MM.1S (cell line): Measurements from ENCODE around the gene ZNF705A.
"Not testable (repeated sequence)": the region's sequence is repeated elsewhere in the genome, so short reads cannot be mapped to it uniquely, and the experiment has no call there.

Experiments used
- DNase-seq: peaks from one replicate; pipeline ENCODE4 v3.0.0-alpha.2; 2015
- H2AFZ ChIP-seq: fragments of 300-600 bp; sonication (generic); 2 replicates; pipeline ENCODE4 v1.6.0; 2016; ENCODE audit warnings: antibody characterized with exemption, low read length
- H3F3A ChIP-seq: fragments of 300-600 bp; sonication (generic); 2 replicates; pipeline ENCODE4 v1.6.1; 2016; ENCODE audit warnings: mild to moderate bottlenecking, antibody characterized with exemption, low read length, moderate library complexity, mixed read lengths; ENCODE audit not compliant: insufficient read depth
- H3K27ac ChIP-seq: fragments of 300-600 bp; sonication (generic); 2 replicates; pipeline ENCODE4 v1.5.1; 2016; ENCODE audit warnings: mild to moderate bottlenecking, low read length
- H3K27me3 ChIP-seq: fragments of 300-600 bp; sonication (generic); replicated peaks from 2 replicates; pipeline ENCODE4 v1.6.0; 2016; ENCODE audit warnings: low read length; ENCODE audit not compliant: insufficient read depth
- H3K36me3 ChIP-seq: fragments of 300-600 bp; sonication (generic); replicated peaks from 2 replicates; pipeline ENCODE4 v1.6.1; 2016; ENCODE audit warnings: mild to moderate bottlenecking, low read length, mixed read lengths; ENCODE audit not compliant: insufficient read depth
- H3K4me1 ChIP-seq: fragments of 300-600 bp; sonication (generic); 2 replicates; pipeline ENCODE4 v1.6.1; 2016; ENCODE audit warnings: low read length, mixed read lengths
- H3K4me2 ChIP-seq: fragments of 300-600 bp; sonication (generic); 2 replicates; pipeline ENCODE4 v1.6.0; 2016; ENCODE audit warnings: low read depth, low read length
- H3K4me3 ChIP-seq: fragments of 300-600 bp; sonication (generic); 2 replicates; pipeline ENCODE4 v1.5.1; 2016; ENCODE audit warnings: low read length, mixed read lengths
- H3K79me2 ChIP-seq: fragments of 300-600 bp; sonication (generic); 2 replicates; pipeline ENCODE4 v1.6.1; 2016; ENCODE audit warnings: mixed run types, low read length, mixed read lengths
- H3K9ac ChIP-seq: fragments of 300-600 bp; sonication (generic); 2 replicates; pipeline ENCODE4 v1.6.1; 2016; ENCODE audit warnings: low read length, mixed read lengths
- H3K9me2 ChIP-seq: fragments of 300-600 bp; sonication (generic); replicated peaks from 2 replicates; pipeline ENCODE4 v1.6.1; 2016; ENCODE audit warnings: mild to moderate bottlenecking, low read length, mixed read lengths; ENCODE audit not compliant: insufficient read depth
- H3K9me3 ChIP-seq: fragments of 300-600 bp; sonication (generic); replicated peaks from 2 replicates; pipeline ENCODE4 v1.6.1; 2016; ENCODE audit warnings: mild to moderate bottlenecking, low read length, mixed read lengths; ENCODE audit not compliant: insufficient read depth
- H4K20me1 ChIP-seq: fragments of 300-600 bp; sonication (generic); 2 replicates; pipeline ENCODE4 v1.6.1; 2016; ENCODE audit warnings: mild to moderate bottlenecking, low read length, moderate library complexity, mixed read lengths; ENCODE audit not compliant: insufficient read depth
- TF ChIP-seq, protein P1 (sequence below): fragments of 300-600 bp; sonication (generic); IDR thresholded peaks from 2 replicates; pipeline ENCODE4 v1.5.1; 2016; ENCODE audit warnings: antibody characterized with exemption, low read length, mixed read lengths

The ZNF705A gene

DNA sequence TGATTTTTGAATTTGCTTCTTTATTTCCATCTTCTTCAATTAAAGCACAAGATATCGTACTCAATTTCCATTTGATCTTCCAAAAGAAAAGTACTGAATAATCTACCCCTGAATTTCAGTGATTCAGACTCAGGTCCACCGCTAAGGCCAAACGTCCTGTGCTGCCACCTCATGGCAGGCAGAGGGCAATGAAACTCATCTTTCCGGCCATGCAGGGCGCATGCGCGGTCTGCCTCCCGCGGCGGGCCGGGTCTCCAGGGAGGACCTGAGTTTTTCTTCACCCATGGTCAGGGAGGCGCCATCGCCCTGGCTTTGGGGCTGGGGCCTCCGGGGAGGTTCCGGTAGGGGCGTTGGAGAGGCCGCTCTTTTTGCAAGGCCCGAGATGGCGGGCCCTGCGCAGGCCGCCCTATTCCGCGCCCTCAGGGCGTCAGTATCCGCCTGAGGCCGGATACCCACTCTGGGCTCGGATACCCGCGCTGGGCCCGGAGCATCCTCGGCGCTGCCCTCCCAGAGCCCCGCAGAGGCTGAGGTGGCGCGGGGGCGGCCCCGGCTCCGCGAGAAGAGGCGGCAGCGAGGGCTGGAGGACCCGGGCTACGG is 23.3 kb downstream of the ZNF705A start:
- TF ChIP-seq, protein P1, sequence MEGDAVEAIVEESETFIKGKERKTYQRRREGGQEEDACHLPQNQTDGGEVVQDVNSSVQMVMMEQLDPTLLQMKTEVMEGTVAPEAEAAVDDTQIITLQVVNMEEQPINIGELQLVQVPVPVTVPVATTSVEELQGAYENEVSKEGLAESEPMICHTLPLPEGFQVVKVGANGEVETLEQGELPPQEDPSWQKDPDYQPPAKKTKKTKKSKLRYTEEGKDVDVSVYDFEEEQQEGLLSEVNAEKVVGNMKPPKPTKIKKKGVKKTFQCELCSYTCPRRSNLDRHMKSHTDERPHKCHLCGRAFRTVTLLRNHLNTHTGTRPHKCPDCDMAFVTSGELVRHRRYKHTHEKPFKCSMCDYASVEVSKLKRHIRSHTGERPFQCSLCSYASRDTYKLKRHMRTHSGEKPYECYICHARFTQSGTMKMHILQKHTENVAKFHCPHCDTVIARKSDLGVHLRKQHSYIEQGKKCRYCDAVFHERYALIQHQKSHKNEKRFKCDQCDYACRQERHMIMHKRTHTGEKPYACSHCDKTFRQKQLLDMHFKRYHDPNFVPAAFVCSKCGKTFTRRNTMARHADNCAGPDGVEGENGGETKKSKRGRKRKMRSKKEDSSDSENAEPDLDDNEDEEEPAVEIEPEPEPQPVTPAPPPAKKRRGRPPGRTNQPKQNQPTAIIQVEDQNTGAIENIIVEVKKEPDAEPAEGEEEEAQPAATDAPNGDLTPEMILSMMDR = peak; percentile 53
- H2AFZ ChIP-seq = 0 out of 2 replicates have a peak overlapping the region, but pooled peaks have one; percentile 51

DNA sequence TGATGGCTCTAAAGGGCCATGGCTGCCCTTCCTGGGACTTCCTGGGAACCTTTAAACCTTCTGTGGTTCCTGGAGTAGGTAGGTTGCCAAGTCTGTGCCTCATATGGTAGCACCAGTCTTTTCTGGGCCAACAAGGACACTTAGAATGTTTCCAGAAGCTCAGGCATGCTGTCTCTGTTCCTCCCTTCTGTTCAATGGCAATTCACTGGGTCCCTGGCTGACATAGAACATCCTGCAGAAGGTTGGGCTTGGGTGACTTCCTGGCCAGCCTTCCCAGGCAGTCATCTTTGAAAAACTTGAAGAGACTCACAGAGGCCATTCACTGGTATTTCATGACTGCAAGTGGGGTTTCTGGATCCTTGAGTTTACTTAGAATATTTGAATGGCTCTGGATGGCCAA is 24.5 kb downstream of the ZNF705A start:
- DNase-seq, H3K4me2 ChIP-seq, H3K36me3 ChIP-seq, H3F3A ChIP-seq, H3K79me2 ChIP-seq, H3K9me2 ChIP-seq, H3K27me3 ChIP-seq, H3K9ac ChIP-seq, H3K27ac ChIP-seq, H3K9me3 ChIP-seq, H4K20me1 ChIP-seq, H3K4me1 ChIP-seq, H2AFZ ChIP-seq, H3K4me3 ChIP-seq: not testable (repeated sequence)

More for the DNA sequence above, 23.3 kb downstream of the ZNF705A start:
- peak overlapping the region; percentile 59; the same call in 1 of the 2 replicates for H3K9ac ChIP-seq
- DNase-seq = peak; percentile 60
- H4K20me1 ChIP-seq, H3K79me2 ChIP-seq, H3F3A ChIP-seq, H3K4me1 ChIP-seq, H3K36me3 ChIP-seq, H3K27ac ChIP-seq, H3K27me3 ChIP-seq, H3K9me2 ChIP-seq, H3K9me3 ChIP-seq: not testable (repeated sequence)
- H3K4me3 ChIP-seq = peak overlapping the region; percentile 60
- H3K4me2 ChIP-seq = peak overlapping the region; percentile 41; the same call in 1 of the 2 replicates

DNA sequence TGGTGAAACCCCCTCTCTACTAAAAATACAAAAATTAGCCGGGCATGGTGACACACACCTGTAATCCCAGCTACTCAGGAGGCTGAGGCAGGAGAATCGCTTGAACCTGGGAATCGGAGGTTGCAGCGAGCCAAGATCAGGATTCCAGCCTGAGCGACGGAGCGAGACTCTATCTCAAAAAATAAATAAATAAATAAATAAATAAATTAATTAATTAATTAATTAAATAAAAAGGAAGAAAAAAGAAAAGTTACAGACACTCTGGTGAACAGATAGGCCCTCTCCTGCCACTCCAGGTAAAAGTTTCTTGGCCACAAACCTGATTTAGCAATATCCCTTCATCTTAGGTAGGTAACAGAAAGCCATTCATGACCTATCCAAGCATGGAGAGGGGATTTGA is 26.1 kb downstream of the ZNF705A start:
- H3K9me3 ChIP-seq, H3K4me1 ChIP-seq, H3K27me3 ChIP-seq, DNase-seq, H3K9ac ChIP-seq, H2AFZ ChIP-seq, H3F3A ChIP-seq, H3K79me2 ChIP-seq, H3K4me3 ChIP-seq, H4K20me1 ChIP-seq, H3K9me2 ChIP-seq, H3K4me2 ChIP-seq, H3K36me3 ChIP-seq, H3K27ac ChIP-seq: not testable (repeated sequence)

DNA sequence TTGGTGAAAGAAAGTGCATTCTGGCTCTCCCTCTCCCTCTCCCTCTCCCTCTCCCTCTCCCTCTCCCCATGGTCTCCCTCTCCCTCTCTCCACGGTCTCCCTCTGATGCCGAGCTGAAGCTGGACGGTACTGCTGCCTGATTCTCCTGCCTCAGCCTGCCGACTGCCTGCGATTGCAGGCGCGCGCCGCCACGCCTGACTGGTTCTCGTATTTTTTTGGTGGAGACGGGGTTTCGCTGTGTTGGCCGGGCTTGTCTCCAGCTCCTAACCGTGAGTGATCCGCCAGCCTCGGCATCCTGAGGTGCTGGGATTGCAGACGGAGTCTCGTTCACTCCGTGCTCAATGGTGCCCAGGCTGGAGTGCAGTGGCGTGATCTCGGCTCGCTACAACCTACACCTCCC is 26.5 kb downstream of the ZNF705A start:
- H3K4me1 ChIP-seq = not testable (repeated sequence)

DNA sequence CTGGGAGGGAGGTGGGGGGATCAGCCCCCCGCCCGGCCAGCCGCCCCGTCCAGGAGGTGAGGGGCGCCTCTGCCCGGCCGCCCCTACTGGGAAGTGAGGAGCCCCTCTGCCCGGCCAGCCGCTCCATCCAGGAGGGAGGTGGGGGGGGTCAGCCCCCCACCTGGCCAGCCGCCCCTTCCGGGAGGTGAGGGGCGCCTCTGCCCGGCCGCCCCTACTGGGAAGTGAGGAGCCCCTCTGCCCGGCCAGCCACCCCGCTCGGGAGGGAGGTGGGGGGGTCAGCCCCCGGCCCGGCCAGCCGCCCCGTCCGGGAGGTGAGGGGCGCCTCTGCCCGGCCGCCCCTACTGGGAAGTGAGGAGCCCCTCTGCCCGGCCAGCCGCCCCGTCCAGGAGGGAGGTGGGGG is 27.4 kb downstream of the ZNF705A start:
- H3K4me2 ChIP-seq, H3K27me3 ChIP-seq, H3K4me1 ChIP-seq, DNase-seq, H3K36me3 ChIP-seq, H3K9me2 ChIP-seq, H3K27ac ChIP-seq, H2AFZ ChIP-seq, H3K4me3 ChIP-seq, H3K9me3 ChIP-seq, H3K79me2 ChIP-seq, H4K20me1 ChIP-seq, H3K9ac ChIP-seq, H3F3A ChIP-seq: not testable (repeated sequence)

More for the DNA sequence above, 26.5 kb downstream of the ZNF705A start:
- H3K79me2 ChIP-seq, H3K27me3 ChIP-seq, H3K27ac ChIP-seq, H3K9me3 ChIP-seq, H2AFZ ChIP-seq, H3F3A ChIP-seq, H3K9me2 ChIP-seq, H3K36me3 ChIP-seq, DNase-seq, H3K4me3 ChIP-seq, H4K20me1 ChIP-seq, H3K9ac ChIP-seq, H3K4me2 ChIP-seq: not testable (repeated sequence)

DNA sequence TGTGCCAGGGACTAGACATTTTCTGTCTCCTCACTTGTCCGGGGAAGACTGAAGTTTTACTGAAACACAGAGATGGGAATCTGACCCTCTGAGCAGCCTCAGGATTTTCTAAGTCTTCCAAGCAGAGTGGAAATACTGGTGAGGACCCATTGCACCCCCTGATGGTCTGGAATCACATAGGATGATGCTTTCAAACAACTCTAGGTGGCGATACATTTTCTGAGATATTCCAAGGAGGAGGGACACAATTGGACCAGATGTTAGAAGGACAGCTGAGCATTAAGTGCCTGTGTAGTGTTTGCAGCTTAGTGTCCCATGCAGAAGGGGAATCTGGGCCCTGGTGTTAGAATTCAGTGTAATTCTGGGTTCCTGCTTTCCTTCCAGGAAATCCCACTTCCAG is 31.3 kb downstream of the ZNF705A start:
- H3K4me3 ChIP-seq, H3K4me1 ChIP-seq, H3F3A ChIP-seq, H4K20me1 ChIP-seq, H3K27ac ChIP-seq, H3K9me2 ChIP-seq, H3K36me3 ChIP-seq, H3K4me2 ChIP-seq, H3K9ac ChIP-seq, H3K9me3 ChIP-seq, DNase-seq, H2AFZ ChIP-seq, H3K27me3 ChIP-seq, H3K79me2 ChIP-seq: not testable (repeated sequence)

DNA sequence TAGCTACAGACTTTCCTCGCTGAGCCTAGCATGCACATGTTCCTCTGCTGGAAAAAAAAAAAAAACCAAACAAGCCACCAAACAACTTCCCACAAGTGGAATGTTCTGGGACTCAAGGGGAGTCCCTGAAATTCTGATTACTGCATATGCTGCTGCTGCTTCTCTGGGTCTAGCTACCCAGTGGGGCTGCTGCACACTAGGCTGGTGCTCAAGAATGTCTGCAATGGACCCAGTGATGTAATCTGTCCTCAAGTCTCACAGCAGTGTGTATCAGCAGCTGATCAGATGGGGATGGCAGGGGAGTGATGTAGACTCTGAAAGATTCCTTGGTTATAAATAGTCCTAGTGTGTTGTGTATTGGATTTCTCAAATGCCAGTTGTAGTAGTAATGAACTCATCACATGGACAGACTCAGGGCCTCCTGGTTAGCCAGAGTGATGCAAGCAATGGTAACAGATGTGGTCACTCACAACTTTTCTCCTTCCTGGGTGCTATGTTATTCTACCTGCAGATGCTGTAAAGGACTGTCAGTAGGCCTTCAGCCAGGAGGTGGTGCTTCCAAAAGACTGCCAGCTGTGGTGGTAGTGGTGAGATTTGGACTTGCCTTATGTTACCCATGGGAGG is 41.0 kb downstream of the ZNF705A start:
- not testable (repeated sequence) for H3K4me3 ChIP-seq, H3K27ac ChIP-seq, DNase-seq, H3K9me3 ChIP-seq, H3F3A ChIP-seq, H3K79me2 ChIP-seq, H3K4me1 ChIP-seq, H3K9ac ChIP-seq, H3K4me2 ChIP-seq, H3K36me3 ChIP-seq, H3K27me3 ChIP-seq, H4K20me1 ChIP-seq, H3K9me2 ChIP-seq, H2AFZ ChIP-seq
